Right lobe of liver (tissue), 6 donors: ENCODE data around the gene KAZN. TPM values are rescaled to one million over a fixed set of nuclear protein-coding genes. Genes with fewer than 3 reads are reported as not detected.

Experiments
- ATAC-seq, 4 donors: fragments of 200-7000 bp; cut with Tn5 transposase; one replicate each; pipeline ENCODE4 v1.9.1; 2020; ENCODE audit warnings: mild to moderate bottlenecking in 4 of 4, moderate library complexity in 4 of 4
- DNase-seq, 3 donors: peaks; one replicate each; pipeline ENCODE4 v3.0.0-alpha.2; 2020
- H3K27ac ChIP-seq, 3 donors: fragments of 200-600 bp; one replicate each; pipeline ENCODE4 v1.8.0; 2022
- H3K27me3 ChIP-seq, 2 donors: fragments of 200-600 bp; one replicate each; pipeline ENCODE4 v1.8.0; 2022
- H3K36me3 ChIP-seq, 4 donors: fragments of 200-600 bp; sonication (generic) in 1 of 4; one replicate each; pipeline versions ENCODE4 v1.5.1 to v1.8.0; 2017 to 2022; ENCODE audit warnings: control low read depth in 1 of 4
- H3K4me1 ChIP-seq, 4 donors: fragments of 200-600 bp; sonication (generic) in 1 of 4; one replicate each; pipeline versions ENCODE4 v1.5.1 to v1.8.0; 2017 to 2022; ENCODE audit warnings: control low read depth in 1 of 4
- H3K4me3 ChIP-seq, 3 donors: fragments of 200-600 bp; one replicate each; pipeline ENCODE4 v1.8.0; 2022
- H3K9me3 ChIP-seq, 4 donors: fragments of 200-600 bp; sonication (generic) in 1 of 4; one replicate each; pipeline versions ENCODE4 v1.5.1 to v1.8.0; 2017 to 2022; ENCODE audit warnings: control low read depth in 1 of 4
- CTCF ChIP-seq, 4 donors: fragments of 200-600 bp in 3 of 4; fragments of 450-650 bp in 1 of 4; IDR thresholded peaks; one replicate each; pipeline versions ENCODE4 v1.5.1 to v1.8.0; 2016 to 2022; ENCODE audit warnings: antibody characterized with exemption in 4 of 4, mild to moderate bottlenecking in 2 of 4
- POLR2A ChIP-seq: fragments of 450-650 bp; IDR thresholded peaks from one replicate; pipeline ENCODE4 v1.6.1; 2017; ENCODE audit warnings: antibody characterized with exemption, mild to moderate bottlenecking
- WGBS: methylation state at CpG from one replicate; pipeline ENCODE4 v1.1.6; 2018; ENCODE audit warnings: low coverage, low lambda C conversion rate; ENCODE audit not compliant: insufficient coverage; ENCODE audit errors: missing lambda C conversion rate; 5-methylcytosine and 5-hydroxymethylcytosine counted together
- intact Hi-C, 2 donors: fragments of 100-400 bp; cut with DNase I; formaldehyde crosslinking; loops; one replicate each; pipeline versions ENCODE4 v1.11.2 to v1.14.1; 2022
- total RNA-seq, 6 experiments: library from RNA; depleted of rRNA in 2 of 6; stranded (reverse); fragments of >200 nt in 2 of 6; fragmentation: NEBNext Ultra II Directional in 3 of 6; extraction: Animal tissue kit (Norgen Biotek cat#: 25700) in 3 of 6; gene quantifications; one replicate each; pipeline versions ENCODE4 v1.1.0 to v1.2.4, GENCODE V29; 2016 to 2023
- donor health status: DM: no; HTN: yes; CAD: no.
- donor health status: DM: no; HTN: no; CAD: no.
- donor health status: DM: no; HTN: no; CAD: no.
- donor health status: DM: no; HTN: yes; CAD: no.
- donor health status: DM: no; HTN: yes; CAD: no.

The KAZN gene
- total RNA-seq, 6 experiments from 2014 or later: 1.5 to 7.2 (median 2.7) TPM

- no peaks in the 10 kb centered on the region for H3K4me1 ChIP-seq
- intact Hi-C loops: no loop called here
- H3K27ac ChIP-seq: no peak overlapping the region
- 64% methylated on average over 6 of the region's 6 CpGs for WGBS
- ATAC-seq (no peak), DNase-seq (no peak)
- no peaks in the 10 kb centered on the region for H3K36me3 ChIP-seq
- no peaks in the 10 kb centered on the region for H3K9me3 ChIP-seq
- TF ChIP-seq CTCF (IDR thresholded peaks at IDR 0.05) (no peak), POLR2A (no peak)
- no peak overlapping the region for H3K4me3 ChIP-seq
- H3K27me3 ChIP-seq: no peaks in the 10 kb centered on the region
Observed at GRCh38 chr1:14614341-14614740, 15.9 kb downstream of the KAZN start.

GRCh38 chr1:14615549-14616218, 17.2 kb downstream of the KAZN start:
- no peaks in the 10 kb centered on the region for H3K27me3 ChIP-seq
- no peak for ATAC-seq
- no peak overlapping the region for H3K27ac ChIP-seq
- TF ChIP-seq CTCF (IDR thresholded peaks at IDR 0.05) (no peak), POLR2A (no peak)
- intact Hi-C loops: no loop called here
- no peaks in the 10 kb centered on the region for H3K4me1 ChIP-seq
- no peaks in the 10 kb centered on the region for H3K36me3 ChIP-seq
- no peak overlapping the region for H3K4me3 ChIP-seq
- DNase-seq: no peak
- WGBS: 70% methylated on average over 8 of the region's 12 CpGs
- no peaks in the 10 kb centered on the region for H3K9me3 ChIP-seq

- H3K27ac ChIP-seq: no peak overlapping the region
- DNase-seq: no peak
- no peaks in the 10 kb centered on the region for H3K4me1 ChIP-seq
- H3K9me3 ChIP-seq: no peaks in the 10 kb centered on the region
- TF ChIP-seq CTCF (IDR thresholded peaks at IDR 0.05) (no peak), POLR2A (no peak)
- no peaks in the 10 kb centered on the region for H3K36me3 ChIP-seq
- intact Hi-C loops: no loop called here
- no peaks in the 10 kb centered on the region for H3K27me3 ChIP-seq
- no peak for ATAC-seq
- WGBS: 49% methylated on average over 10 of the region's 11 CpGs
- H3K4me3 ChIP-seq: no peak overlapping the region
Observed at GRCh38 chr1:14616632-14617396, 18.3 kb downstream of the KAZN start.

GRCh38 chr1:14617791-14618190, 19.3 kb downstream of the KAZN start:
- DNase-seq: no peak
- no peak overlapping the region for H3K27ac ChIP-seq
- H3K27me3 ChIP-seq: no peaks in the 10 kb centered on the region
- no peak overlapping the region for H3K4me3 ChIP-seq
- TF ChIP-seq CTCF (IDR thresholded peaks at IDR 0.05) (no peak), POLR2A (no peak)
- WGBS: 83% methylated on average over 7 of the region's 7 CpGs
- H3K9me3 ChIP-seq: no peaks in the 10 kb centered on the region
- H3K36me3 ChIP-seq: no peaks in the 10 kb centered on the region
- H3K4me1 ChIP-seq: no peaks in the 10 kb centered on the region
- intact Hi-C loops: no loop called here
- no peak for ATAC-seq
